ENCODE data around the gene CFAP97. TPM values are rescaled to one million over a fixed set of nuclear protein-coding genes. Genes with fewer than 3 reads are reported as not detected.

Gene CFAP97
- total RNA-seq, 1 donor from 2014 or later = 45.1 TPM

DNA sequence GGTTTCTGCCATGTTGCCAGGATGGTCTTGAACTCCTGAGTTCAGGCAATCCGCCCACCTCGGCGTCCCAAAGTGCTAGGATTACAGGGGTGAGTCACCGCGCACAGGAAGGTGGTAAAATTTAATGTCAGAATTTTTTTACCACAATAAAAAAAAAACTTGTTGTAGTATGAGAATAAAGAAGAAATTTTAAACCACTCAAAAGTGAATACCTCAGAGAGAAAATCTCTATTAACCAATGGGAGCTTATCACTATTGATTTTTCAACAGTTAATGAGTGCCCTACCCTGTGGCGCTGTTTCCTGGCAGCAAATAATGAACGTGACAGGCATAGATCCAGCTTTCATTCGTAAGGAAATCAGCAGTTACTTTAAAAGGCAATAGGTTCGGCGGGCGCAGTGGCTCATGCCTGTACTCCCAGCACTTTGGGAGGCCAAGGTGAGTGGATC is 93.4 kb downstream of the CFAP97 start:
- no peak for DNase-seq (ENCODE audit: low spot score)

DNA sequence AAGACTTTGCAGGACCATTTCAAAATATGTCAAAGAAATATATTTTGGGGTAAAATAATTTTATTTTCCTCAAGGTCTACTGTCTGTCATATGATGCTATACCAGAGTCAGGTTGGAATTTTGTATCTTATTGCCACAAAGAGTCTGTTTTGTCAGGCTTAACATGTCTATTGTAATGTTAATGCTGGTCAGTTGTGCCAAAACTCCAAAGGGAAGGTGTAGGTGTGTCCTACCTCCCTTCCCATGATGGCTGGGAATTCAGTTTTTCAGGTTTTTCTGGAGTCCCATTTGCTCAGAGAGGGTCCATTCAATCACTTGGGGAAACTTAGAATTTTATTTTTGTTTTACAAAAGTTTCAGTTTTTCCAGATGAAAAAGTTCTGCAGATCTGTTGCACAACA is 94.1 kb downstream of the CFAP97 start:
- no peak for DNase-seq (ENCODE audit: low spot score)

Other genes starting within 250 kb of the CFAP97 start
- gene HELT, start 185.5 kb downstream of the CFAP97 start, total RNA-seq = not detected
- 20.9 TPM for gene SLC25A4, start 60.7 kb downstream of the CFAP97 start, total RNA-seq
- gene SNX25, start 5.6 kb upstream of the CFAP97 start, total RNA-seq = 15.5 TPM
- gene LRP2BP, start 191.9 kb upstream of the CFAP97 start, total RNA-seq = 0.64 TPM
- 10.9 TPM for gene ANKRD37, start 192.8 kb upstream of the CFAP97 start, total RNA-seq
- 19.8 TPM for gene UFSP2, start 222.0 kb upstream of the CFAP97 start, total RNA-seq